Tibial nerve (tissue), 3 donors: Measurements from ENCODE around the gene GRHL1.

ENCODE experiments used
- POLR2A ChIP-seq, 2 donors: fragments of 450-650 bp; IDR thresholded peaks; one replicate each; pipeline ENCODE4 v1.6.1; 2017; ENCODE audit warnings: antibody characterized with exemption in 2 of 2, mild to moderate bottlenecking in 2 of 2, moderate library complexity in 2 of 2
- TF ChIP-seq, protein P1 (sequence below), 5 experiments: fragments of 200-600 bp in 3 of 5; fragments of 450-650 bp in 2 of 5; sonication (generic) in 3 of 5; IDR thresholded peaks; one replicate each; pipeline ENCODE4 v1.5.1; 2016 to 2019; ENCODE audit warnings: antibody characterized with exemption in 5 of 5, mild to moderate bottlenecking in 3 of 5, moderate library complexity in 2 of 5

DNA sequence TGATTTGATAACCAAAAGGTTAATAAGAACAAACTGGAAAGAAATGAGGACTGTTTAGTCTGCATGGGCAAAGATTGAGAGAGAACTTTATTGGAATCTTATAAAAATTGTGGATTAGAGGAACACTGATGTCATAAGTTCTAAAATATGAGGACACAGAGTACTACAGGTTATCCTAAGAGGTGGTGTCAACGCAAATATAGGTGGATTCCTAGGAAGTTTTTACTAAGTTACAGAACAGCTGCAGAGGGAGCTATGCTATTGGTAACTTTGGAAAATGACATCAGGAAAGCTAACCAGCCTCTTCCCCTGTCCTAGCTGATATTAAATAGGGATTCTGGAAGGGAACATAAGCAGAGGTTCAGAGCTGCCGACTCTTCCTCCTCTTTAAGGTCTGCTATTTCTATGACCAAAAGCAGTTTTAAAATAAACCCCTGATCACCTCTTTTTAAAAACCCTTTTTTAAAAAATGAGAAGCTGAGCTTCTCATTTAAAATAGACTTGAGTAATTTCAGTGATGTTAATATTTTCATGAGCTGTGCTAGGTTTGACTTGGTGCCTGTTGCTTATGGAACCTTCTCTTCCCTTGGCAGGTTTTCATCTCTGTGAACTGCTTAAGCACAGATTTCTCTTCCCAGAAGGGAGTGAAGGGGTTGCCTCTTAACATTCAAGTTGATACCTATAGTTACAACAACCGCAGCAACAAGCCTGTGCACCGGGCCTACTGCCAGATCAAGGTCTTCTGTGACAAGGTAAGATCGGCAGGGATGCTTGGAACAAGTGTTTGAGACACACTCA is 34.2 kb downstream of the GRHL1 start:
- TF ChIP-seq, protein P1, sequence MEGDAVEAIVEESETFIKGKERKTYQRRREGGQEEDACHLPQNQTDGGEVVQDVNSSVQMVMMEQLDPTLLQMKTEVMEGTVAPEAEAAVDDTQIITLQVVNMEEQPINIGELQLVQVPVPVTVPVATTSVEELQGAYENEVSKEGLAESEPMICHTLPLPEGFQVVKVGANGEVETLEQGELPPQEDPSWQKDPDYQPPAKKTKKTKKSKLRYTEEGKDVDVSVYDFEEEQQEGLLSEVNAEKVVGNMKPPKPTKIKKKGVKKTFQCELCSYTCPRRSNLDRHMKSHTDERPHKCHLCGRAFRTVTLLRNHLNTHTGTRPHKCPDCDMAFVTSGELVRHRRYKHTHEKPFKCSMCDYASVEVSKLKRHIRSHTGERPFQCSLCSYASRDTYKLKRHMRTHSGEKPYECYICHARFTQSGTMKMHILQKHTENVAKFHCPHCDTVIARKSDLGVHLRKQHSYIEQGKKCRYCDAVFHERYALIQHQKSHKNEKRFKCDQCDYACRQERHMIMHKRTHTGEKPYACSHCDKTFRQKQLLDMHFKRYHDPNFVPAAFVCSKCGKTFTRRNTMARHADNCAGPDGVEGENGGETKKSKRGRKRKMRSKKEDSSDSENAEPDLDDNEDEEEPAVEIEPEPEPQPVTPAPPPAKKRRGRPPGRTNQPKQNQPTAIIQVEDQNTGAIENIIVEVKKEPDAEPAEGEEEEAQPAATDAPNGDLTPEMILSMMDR (IDR thresholded peaks at IDR 0.05): no peak
- TF ChIP-seq POLR2A (IDR thresholded peaks at IDR 0.05): no peak
